ENCODE measurements around the gene DES.

The DES gene

DNA sequence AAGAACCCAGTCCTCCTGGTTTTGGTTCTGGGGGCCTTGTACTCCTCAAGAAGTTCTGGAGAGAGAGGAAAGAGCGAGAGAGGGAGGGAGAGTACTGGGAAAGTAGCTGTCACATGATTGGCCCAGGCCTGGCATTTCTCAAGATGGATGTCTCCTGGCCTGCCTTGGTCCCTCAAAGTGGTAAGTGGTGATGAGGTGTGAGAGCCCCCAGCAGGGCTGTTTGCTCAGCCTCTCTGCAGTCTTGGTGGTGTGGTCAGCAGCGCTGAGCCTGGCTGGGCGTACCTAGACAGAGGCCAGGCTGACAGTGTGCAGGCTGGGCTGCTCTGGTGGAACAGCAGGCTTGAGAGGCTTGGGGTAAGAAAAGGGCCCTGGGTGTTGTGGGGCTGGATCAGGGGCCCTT, 19.0 kb downstream of the DES start:
- H3K4me3 ChIP-seq (ENCODE audit: control insufficient read depth, low read depth, low read length) = no peak overlapping the region

DNA sequence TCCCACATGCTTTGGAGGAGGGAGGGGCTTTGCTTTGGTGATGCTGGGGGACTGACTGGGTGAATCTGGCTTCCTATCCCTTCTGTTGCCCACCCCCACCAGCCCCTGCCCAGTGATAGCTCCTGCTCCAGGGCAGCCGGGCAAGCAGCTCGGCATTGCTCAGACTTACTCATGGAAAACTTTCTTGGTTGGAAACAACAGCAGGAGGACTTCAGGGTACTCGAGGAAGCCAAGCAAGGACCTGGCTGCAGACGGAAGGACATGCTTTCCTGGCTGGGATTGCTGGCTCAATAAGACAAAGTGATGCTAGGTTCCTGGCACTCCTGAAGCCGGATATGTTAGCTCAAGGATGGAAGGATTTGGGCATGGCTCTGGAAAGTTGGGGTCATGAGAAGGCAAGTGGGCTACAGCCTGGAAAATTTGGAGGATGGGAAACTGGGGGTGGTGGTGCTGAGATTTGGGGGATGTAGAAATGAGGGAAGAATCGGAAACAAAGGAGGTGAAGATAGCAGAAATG, 19.6 kb downstream of the DES start:
- DNase-seq (ENCODE audit: low read depth) = no peak
- TF ChIP-seq, protein P1, sequence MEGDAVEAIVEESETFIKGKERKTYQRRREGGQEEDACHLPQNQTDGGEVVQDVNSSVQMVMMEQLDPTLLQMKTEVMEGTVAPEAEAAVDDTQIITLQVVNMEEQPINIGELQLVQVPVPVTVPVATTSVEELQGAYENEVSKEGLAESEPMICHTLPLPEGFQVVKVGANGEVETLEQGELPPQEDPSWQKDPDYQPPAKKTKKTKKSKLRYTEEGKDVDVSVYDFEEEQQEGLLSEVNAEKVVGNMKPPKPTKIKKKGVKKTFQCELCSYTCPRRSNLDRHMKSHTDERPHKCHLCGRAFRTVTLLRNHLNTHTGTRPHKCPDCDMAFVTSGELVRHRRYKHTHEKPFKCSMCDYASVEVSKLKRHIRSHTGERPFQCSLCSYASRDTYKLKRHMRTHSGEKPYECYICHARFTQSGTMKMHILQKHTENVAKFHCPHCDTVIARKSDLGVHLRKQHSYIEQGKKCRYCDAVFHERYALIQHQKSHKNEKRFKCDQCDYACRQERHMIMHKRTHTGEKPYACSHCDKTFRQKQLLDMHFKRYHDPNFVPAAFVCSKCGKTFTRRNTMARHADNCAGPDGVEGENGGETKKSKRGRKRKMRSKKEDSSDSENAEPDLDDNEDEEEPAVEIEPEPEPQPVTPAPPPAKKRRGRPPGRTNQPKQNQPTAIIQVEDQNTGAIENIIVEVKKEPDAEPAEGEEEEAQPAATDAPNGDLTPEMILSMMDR (IDR thresholded peaks at IDR 0.05; ENCODE audit: control insufficient read depth, insufficient read depth, low read depth, low read length, missing control alignments) = no peak
- no peak overlapping the region for H3K4me3 ChIP-seq (ENCODE audit: control insufficient read depth, low read depth, low read length)

More for the DNA sequence above, 19.0 kb downstream of the DES start:
- TF ChIP-seq, protein P1 (IDR thresholded peaks at IDR 0.05; ENCODE audit: control insufficient read depth, insufficient read depth, low read depth, low read length, missing control alignments) = no peak
- DNase-seq (ENCODE audit: low read depth) = no peak

DNA sequence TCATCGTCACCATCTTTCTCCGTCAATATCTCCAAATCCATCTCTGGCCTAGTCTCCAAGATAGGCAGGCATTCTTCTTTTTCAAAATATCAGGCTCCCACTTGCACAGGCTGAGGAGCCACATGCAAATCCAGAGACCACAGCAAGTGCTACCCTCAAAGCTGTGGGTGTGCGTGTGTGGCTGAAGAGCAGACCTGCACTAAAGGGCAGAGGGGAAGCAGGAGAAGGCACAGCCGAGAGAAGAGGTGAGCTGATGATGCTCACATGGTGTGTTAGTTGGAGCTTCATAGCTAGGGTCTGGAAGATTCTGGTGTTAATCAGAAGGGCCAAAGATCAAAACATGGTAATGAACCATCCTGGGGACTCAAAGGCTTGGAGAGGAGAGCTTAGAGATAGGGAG, 20.3 kb downstream of the DES start:
- H3K4me3 ChIP-seq (ENCODE audit: control insufficient read depth, low read depth, low read length) = no peak overlapping the region
- TF ChIP-seq, protein P1 (IDR thresholded peaks at IDR 0.05; ENCODE audit: control insufficient read depth, insufficient read depth, low read depth, low read length, missing control alignments) = no peak
- DNase-seq (ENCODE audit: low read depth) = no peak

DNA sequence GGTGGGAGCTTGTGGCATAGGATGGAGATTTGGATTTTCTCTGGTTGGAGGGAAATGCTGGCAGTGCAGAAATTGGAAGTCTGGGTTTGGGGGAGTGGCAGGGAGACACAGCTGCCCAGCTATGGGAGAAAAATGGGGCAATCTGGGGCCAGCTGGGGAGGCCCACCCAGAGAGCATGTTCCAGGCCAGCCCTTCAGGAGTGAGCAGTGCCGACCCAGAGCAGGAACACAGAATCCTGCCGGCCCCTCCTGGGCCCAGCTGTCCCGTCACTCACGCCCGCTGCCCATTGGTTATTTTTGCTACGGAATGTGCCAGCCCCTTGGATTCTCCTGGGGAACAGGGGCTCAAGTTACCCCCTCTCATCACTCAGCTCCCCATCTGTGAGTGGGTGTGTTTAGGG, 21.3 kb downstream of the DES start:
- no peak for DNase-seq (ENCODE audit: low read depth)
- TF ChIP-seq, protein P1 (IDR thresholded peaks at IDR 0.05; ENCODE audit: control insufficient read depth, insufficient read depth, low read depth, low read length, missing control alignments) = no peak
- H3K4me3 ChIP-seq (ENCODE audit: control insufficient read depth, low read depth, low read length) = no peak overlapping the region

DNA sequence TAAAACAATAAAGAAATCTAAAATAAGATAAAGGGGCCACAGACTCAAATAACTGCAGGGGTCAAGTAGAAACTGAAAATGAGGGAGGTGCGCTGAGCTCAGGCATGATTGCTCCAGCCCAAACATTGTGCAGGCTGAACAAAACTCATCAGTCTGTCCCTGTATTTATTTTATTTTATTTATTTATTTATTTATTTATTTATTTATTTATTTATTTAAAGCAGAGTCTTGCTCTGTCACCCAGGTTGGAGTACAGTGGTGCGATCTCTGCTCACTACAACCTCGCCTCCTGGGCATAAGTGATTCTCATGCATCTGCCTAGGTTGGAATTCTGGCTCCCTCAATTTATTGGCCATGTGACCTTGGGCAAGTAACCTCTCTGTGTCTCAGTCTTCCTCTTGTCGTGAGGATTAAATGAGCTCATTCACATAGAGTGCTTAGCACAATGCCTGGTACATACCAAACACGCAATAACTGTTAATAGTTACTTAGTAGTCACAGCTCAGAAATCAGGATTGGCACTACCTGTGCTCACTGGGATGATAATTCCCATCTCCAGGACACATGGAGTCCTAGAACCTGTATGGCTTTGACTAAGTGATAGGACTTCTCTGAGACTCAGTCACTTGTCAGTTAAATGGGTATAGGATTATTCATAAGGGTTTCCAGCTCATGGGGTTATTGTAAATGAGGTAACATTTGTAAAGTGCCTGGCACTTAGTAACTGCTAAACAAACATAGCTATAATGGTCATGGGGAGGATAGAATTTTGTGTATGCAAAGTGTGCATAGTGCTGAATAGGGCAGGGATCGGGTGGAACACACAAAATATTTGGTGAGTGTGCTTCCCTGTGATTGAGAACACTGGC, 22.4 kb downstream of the DES start:
- TF ChIP-seq, protein P1 (IDR thresholded peaks at IDR 0.05; ENCODE audit: control insufficient read depth, insufficient read depth, low read depth, low read length, missing control alignments) = no peak
- no peak overlapping the region for H3K4me3 ChIP-seq (ENCODE audit: control insufficient read depth, low read depth, low read length)
- DNase-seq (ENCODE audit: low read depth) = no peak

DNA sequence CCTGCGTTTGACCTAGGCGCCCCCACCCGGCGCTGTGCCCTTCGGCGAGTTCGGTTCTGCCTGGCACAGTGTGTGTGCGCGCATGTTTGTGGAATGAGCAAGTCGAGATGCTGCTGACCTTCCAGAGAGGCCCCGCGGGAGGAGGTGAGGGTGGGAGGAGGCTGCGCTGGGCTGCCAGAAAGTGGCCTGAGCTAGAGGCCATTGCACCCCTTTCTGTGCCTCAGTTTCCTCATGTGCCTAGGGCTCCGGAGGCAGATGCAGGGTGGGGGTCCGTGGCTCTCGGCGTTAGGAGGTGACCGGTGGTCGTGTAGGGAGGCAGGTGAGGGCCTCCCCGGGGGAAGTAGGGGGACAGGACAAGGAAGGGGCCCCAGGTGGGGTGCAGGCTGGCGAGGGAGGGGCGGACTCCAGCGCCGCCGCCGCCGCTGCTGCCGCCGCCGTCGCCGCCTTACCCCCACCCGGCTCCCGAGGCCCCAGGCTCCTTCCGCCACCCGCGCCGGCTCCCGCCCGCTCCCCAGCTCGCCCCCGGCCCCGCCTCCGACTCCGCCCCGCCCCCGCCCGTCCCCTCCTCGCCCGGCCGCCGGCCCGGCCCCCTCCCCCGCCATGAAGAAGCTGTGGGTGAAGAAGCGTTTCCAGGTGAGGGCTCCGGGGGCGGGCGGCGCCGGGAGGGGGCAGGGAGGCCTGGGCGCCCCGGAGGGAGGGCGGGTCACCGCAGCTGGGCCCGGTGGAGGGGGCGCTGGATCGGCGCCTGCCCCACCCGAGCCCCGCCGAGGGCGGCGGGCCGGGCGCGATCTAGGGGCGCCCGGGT, 23.5 kb downstream of the DES start:
- H3K4me3 ChIP-seq (ENCODE audit: control insufficient read depth, low read depth, low read length) = peak overlapping the region; percentile 61
- TF ChIP-seq, protein P1 (IDR thresholded peaks at IDR 0.05; ENCODE audit: control insufficient read depth, insufficient read depth, low read depth, low read length, missing control alignments) = no peak
- no peak for DNase-seq (ENCODE audit: low read depth)

Data from AG09309 (cell line).